Osteoblast (primary cell): ENCODE data around the gene HOXB3. TPM values are rescaled to one million over a fixed set of nuclear protein-coding genes. Genes with fewer than 3 reads are reported as not detected.

Experiments used
- DNase-seq: peaks from one replicate; pipeline ENCODE4 v3.0.0; 2011; ENCODE audit warnings: low spot score, mixed read lengths; ENCODE audit not compliant: insufficient read length; ENCODE audit errors: missing footprints
- H2AFZ ChIP-seq: 2 replicates; pipeline ENCODE4 v1.6.0; 2011; ENCODE audit warnings: mild to moderate bottlenecking, low read length
- H3K27ac ChIP-seq: 2 replicates; pipeline ENCODE4 v1.5.1; 2011; ENCODE audit warnings: mild to moderate bottlenecking, low read depth, low read length, moderate library complexity
- H3K27me3 ChIP-seq: 2 replicates; pipeline ENCODE4 v1.6.0; 2012; ENCODE audit warnings: mild to moderate bottlenecking, control low read depth, inconsistent platforms, low read length, moderate library complexity; ENCODE audit not compliant: insufficient read depth
- H3K36me3 ChIP-seq: 2 replicates; pipeline ENCODE4 v1.5.1; 2011; ENCODE audit warnings: mild to moderate bottlenecking, low read length, control low read depth, moderate library complexity; ENCODE audit not compliant: insufficient read depth
- H3K4me1 ChIP-seq: 2 replicates; pipeline ENCODE4 v1.5.1; 2011; ENCODE audit warnings: mild to moderate bottlenecking, low read length, control low read depth, moderate library complexity; ENCODE audit not compliant: insufficient read depth
- H3K4me2 ChIP-seq: 2 replicates; pipeline ENCODE4 v1.6.0; 2011; ENCODE audit warnings: mild to moderate bottlenecking, low read length; ENCODE audit not compliant: insufficient read depth
- H3K4me3 ChIP-seq: fragments of 200-600 bp; sonication (generic); 3 replicates; pipeline ENCODE4 v1.5.1; 2012; ENCODE audit warnings: mild to moderate bottlenecking, low read length, inconsistent platforms; ENCODE audit not compliant: insufficient read depth
- H3K79me2 ChIP-seq: 2 replicates; pipeline ENCODE4 v1.6.0; 2012; ENCODE audit warnings: mild to moderate bottlenecking, low read length, control low read depth, inconsistent platforms; ENCODE audit not compliant: insufficient read depth
- H3K9me3 ChIP-seq: 2 replicates; pipeline ENCODE4 v1.5.1; 2011; ENCODE audit warnings: low read depth, low read length, control low read depth
- H4K20me1 ChIP-seq: 2 replicates; pipeline ENCODE4 v1.6.0; 2012; ENCODE audit warnings: mild to moderate bottlenecking, low read length, control low read depth; ENCODE audit not compliant: insufficient read depth
- total RNA-seq: library from RNA; depleted of rRNA; stranded (reverse); fragments of >200 nt; gene quantifications from 2 replicates; pipeline ENCODE4 v1.2.3, GENCODE V29; 2012
- TF ChIP-seq, protein P1 (sequence below): IDR thresholded peaks from 2 replicates; pipeline ENCODE4 v1.5.1; 2011; ENCODE audit warnings: mild to moderate bottlenecking, low read depth, low read length, moderate library complexity; ENCODE audit errors: extremely low read depth

HOXB3 gene
- total RNA-seq, 1 donor: 1.8 TPM

DNA sequence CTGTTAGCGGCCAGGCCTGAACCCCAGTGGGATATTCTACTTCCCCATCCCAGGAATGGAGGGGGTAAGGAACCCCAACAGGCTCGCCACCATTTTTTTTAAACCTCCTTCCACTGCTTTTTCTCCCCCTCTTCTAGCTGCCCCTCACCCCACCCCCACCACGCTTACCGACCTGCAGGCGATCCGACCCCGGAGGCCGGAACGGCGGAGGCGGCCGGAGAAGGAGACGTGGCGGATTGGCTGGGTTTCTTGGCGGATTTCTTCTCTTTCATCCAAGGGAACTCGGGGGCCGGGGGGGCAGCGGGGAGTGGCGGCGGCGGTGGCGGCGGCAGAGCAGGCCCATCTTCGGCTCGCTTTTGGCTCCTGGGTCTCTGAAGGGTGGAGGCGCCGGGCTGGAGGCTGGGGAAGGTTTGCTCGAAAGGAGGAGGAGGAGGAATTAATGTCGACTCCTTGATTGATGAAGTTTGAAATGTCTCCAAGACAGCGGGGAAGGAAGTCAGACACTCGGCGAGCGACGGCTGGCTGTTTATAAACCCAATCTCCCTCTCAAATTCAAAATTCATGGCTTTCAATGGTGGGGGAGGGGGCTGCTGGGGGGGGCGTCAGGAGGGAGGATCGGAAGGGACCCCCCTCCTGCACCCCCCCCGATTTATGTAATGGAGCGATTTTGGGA, 45.6 kb downstream of the HOXB3 start:
- TF ChIP-seq, protein P1, sequence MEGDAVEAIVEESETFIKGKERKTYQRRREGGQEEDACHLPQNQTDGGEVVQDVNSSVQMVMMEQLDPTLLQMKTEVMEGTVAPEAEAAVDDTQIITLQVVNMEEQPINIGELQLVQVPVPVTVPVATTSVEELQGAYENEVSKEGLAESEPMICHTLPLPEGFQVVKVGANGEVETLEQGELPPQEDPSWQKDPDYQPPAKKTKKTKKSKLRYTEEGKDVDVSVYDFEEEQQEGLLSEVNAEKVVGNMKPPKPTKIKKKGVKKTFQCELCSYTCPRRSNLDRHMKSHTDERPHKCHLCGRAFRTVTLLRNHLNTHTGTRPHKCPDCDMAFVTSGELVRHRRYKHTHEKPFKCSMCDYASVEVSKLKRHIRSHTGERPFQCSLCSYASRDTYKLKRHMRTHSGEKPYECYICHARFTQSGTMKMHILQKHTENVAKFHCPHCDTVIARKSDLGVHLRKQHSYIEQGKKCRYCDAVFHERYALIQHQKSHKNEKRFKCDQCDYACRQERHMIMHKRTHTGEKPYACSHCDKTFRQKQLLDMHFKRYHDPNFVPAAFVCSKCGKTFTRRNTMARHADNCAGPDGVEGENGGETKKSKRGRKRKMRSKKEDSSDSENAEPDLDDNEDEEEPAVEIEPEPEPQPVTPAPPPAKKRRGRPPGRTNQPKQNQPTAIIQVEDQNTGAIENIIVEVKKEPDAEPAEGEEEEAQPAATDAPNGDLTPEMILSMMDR: no peak
- peaks cover 75% of the 10 kb centered on the region for H3K27me3 ChIP-seq
- peaks cover 4% of the 10 kb centered on the region for H3K79me2 ChIP-seq
- H4K20me1 ChIP-seq: no peaks in the 10 kb centered on the region
- H3K4me1 ChIP-seq: peaks cover 5% of the 10 kb centered on the region
- peak overlapping the region; percentile 72 for H3K4me3 ChIP-seq
- peak overlapping the region; percentile 78 for H3K4me2 ChIP-seq
- H3K9me3 ChIP-seq: no peaks in the 10 kb centered on the region
- no peak overlapping the region for H2AFZ ChIP-seq
- no peaks in the 10 kb centered on the region for H3K36me3 ChIP-seq
- DNase-seq: peak; percentile 69
- peak overlapping the region; percentile 51 for H3K27ac ChIP-seq

DNA sequence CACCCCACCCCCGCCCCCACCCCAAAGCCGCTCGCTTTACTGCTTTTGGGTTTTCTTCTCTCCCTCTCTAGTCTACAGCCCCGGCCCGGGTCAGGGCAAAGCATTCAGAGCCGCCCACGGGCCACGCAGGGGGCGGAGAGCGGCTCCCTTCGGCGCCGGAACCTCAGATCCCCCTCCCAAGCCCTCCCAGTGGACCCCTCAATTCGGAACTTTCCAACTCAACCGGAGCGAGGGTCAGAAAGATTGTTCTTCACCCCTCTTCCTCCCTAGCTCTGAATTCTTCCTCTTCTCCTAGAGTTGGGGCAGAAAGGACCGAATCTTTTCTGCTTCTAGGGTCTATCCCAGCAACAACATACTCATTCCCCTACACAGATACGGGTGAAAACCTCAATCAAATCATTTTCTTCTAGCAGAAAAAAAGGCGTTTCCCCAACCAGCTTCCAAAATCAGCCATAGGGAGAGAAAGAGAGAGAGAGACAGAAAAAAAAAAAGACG, 46.1 kb downstream of the HOXB3 start:
- H3K4me3 ChIP-seq: peak overlapping the region; percentile 72
- DNase-seq: peak; percentile 77
- H3K4me2 ChIP-seq: peak overlapping the region; percentile 78
- H3K27ac ChIP-seq: peak overlapping the region; percentile 51
- TF ChIP-seq, protein P1: no peak
- no peak overlapping the region for H2AFZ ChIP-seq
- H3K36me3 ChIP-seq: no peaks in the 10 kb centered on the region
- H3K27me3 ChIP-seq: peaks cover 70% of the 10 kb centered on the region
- no peaks in the 10 kb centered on the region for H3K9me3 ChIP-seq
- H3K4me1 ChIP-seq: peaks cover 10% of the 10 kb centered on the region
- H4K20me1 ChIP-seq: no peaks in the 10 kb centered on the region
- H3K79me2 ChIP-seq: peaks cover 4% of the 10 kb centered on the region

DNA sequence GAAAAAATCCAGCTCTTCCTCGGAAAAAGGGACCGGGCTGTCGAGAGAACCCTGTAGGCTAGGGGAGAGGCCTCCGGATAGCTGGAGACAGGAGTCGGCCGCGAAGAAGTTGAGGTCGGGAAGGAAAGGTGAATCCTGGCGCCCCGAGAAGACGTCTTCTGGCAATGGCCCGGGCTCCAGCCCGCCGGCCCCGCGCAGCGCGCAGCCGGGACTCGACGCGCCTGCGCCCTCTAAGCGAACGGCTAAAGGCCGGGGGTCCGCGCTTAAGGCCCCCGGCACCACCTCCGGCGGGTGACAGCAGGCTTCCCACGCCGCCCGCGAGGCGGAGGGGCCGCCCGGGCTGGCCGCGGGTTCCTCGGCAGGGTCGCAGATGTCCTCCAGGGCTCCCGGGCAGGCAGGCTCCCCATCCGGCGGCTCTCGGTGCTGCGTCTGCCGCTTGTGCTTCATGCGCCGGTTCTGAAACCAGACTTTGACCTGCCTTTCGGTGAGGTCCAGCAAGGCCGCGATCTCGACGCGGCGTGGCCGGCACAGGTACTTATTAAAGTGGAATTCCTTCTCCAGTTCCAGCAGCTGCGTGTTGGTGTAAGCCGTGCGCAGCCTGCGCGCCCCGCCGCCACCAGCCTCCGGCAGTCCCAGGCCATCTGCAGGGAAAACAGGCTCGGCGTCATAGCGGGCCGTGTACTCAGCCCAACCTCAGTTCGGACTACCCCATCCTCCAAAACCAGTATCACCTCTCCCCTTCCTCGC, 46.8 kb downstream of the HOXB3 start:
- H3K4me2 ChIP-seq: peak overlapping the region; percentile 78
- peaks cover 65% of the 10 kb centered on the region for H3K27me3 ChIP-seq
- DNase-seq: no peak
- H3K4me3 ChIP-seq: peak overlapping the region; percentile 72
- H3K36me3 ChIP-seq: no peaks in the 10 kb centered on the region
- H3K79me2 ChIP-seq: peaks cover 4% of the 10 kb centered on the region
- no peaks in the 10 kb centered on the region for H4K20me1 ChIP-seq
- peak overlapping the region; percentile 60 for H3K27ac ChIP-seq
- TF ChIP-seq, protein P1: no peak
- H2AFZ ChIP-seq: peak overlapping the region; percentile 53
- H3K4me1 ChIP-seq: peaks cover 13% of the 10 kb centered on the region
- H3K9me3 ChIP-seq: no peaks in the 10 kb centered on the region

DNA sequence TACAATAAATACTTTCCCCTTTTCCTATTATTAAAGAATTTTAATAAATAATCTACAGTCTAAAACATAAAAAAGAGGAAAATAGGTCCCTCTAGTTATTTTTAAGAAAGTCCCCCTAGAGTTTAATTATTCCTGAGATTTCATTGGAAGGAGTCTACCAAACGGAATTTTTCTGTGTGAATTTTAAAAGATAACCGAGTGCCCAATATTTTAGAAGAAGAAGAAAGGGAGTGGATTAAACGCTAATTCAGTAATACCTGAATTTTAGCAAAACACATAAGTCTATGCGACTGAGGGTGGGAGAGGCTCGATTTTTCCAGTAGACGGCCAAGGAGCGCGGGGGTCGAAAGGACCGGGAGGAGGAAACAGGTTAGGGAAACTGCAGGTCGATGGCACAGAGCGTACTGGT, 47.3 kb downstream of the HOXB3 start:
- Histone ChIP-seq H3K4me1 (peaks cover 13% of the 10 kb centered on the region), H3K27me3 (peaks cover 60% of the 10 kb centered on the region), H3K27ac (peak overlapping the region; percentile 60), H2AFZ (peak overlapping the region; percentile 53), H3K79me2 (peaks cover 4% of the 10 kb centered on the region), H4K20me1 (no peaks in the 10 kb centered on the region), H3K9me3 (no peaks in the 10 kb centered on the region), H3K4me2 (peak overlapping the region; percentile 78), H3K36me3 (no peaks in the 10 kb centered on the region), H3K4me3 (peak overlapping the region; percentile 72)
- DNase-seq: no peak
- TF ChIP-seq, protein P1: no peak
